Epithelial cell of proximal tubule (primary cell): ENCODE data around the gene LGALS1. TPM values are rescaled to one million over a fixed set of nuclear protein-coding genes. Genes with fewer than 3 reads are reported as not detected.
A peak's percentile ranks its signal among the peaks of the same experiment; 100 is the strongest.
"Not testable (repeated sequence)": the region's sequence is repeated elsewhere in the genome, so short reads cannot be mapped to it uniquely, and the experiment has no call there.

Experiments
- DNase-seq: peaks from one replicate; pipeline ENCODE4 v3.0.0-alpha.2; 2011; ENCODE audit warnings: low read depth
- H3K4me3 ChIP-seq: 2 replicates; pipeline ENCODE4 v1.5.1; 2011; ENCODE audit warnings: low read depth, mild to moderate bottlenecking, low read length
- CTCF ChIP-seq: conservative IDR thresholded peaks from 2 replicates; pipeline ENCODE4 v1.5.1; 2012; ENCODE audit warnings: low read depth, mild to moderate bottlenecking, low read length
- total RNA-seq: library from RNA; depleted of rRNA; stranded (reverse); fragments of >200 nt; gene quantifications from 2 replicates; pipeline ENCODE4 v1.2.3, GENCODE V29; 2015

The LGALS1 gene
- total RNA-seq, 1 donor from 2014 or later, result 1,833 TPM

- DNase-seq, result no peak
- no peak for TF ChIP-seq CTCF
These were observed 38.3 kb downstream of the LGALS1 start for GRCh38 chr22:37713761-37714160.

GRCh38 chr22:37714634-37715033 is 39.2 kb downstream of the LGALS1 start:
- no peak for DNase-seq
- H3K4me3 ChIP-seq, result no peak overlapping the region
- no peak for TF ChIP-seq CTCF

More at GRCh38 chr22:37713761-37714160, 38.3 kb downstream of the LGALS1 start:
- no peak overlapping the region for H3K4me3 ChIP-seq

- no peak for TF ChIP-seq CTCF
- no peak overlapping the region for H3K4me3 ChIP-seq
- DNase-seq, result no peak
These were observed 40.3 kb downstream of the LGALS1 start for GRCh38 chr22:37715760-37716159.

- TF ChIP-seq CTCF, result no peak
- no peak for DNase-seq
- no peak overlapping the region for H3K4me3 ChIP-seq
These were observed 41.3 kb downstream of the LGALS1 start for GRCh38 chr22:37716708-37717107.

GRCh38 chr22:37717235-37717634 is 41.8 kb downstream of the LGALS1 start:
- not testable (repeated sequence) for H3K4me3 ChIP-seq, DNase-seq

- H3K4me3 ChIP-seq, DNase-seq: not testable (repeated sequence)
These were observed 42.4 kb downstream of the LGALS1 start for GRCh38 chr22:37717746-37718305.

- no peak overlapping the region for H3K4me3 ChIP-seq
- no peak for DNase-seq
- no peak for TF ChIP-seq CTCF
These were observed 50.3 kb downstream of the LGALS1 start for GRCh38 chr22:37725551-37726240.

GRCh38 chr22:37726241-37726887 is 50.9 kb downstream of the LGALS1 start:
- no peak overlapping the region for H3K4me3 ChIP-seq
- no peak for DNase-seq
- peak; percentile 43 for TF ChIP-seq CTCF
